HG02884 (cell line): Measurements from ENCODE around the gene CAMK1D.

Experiments used
- ATAC-seq: cut with Tn5 transposase; IDR thresholded peaks from one replicate; pipeline ENCODE4 v1.9.1; 2021; ENCODE audit warnings: mild to moderate bottlenecking, moderate library complexity; ENCODE audit not compliant: unreplicated experiment

CAMK1D gene

GRCh38 chr10:12510984-12511383, 161.6 kb downstream of the CAMK1D start:
- no peak for ATAC-seq

- no peak for ATAC-seq
Observed at GRCh38 chr10:12511651-12512050, 162.3 kb downstream of the CAMK1D start.

GRCh38 chr10:12512332-12513002, 163.1 kb downstream of the CAMK1D start:
- ATAC-seq: no peak

GRCh38 chr10:12513003-12513365, 163.6 kb downstream of the CAMK1D start:
- no peak for ATAC-seq

GRCh38 chr10:12513775-12514673, 164.7 kb downstream of the CAMK1D start:
- ATAC-seq: no peak

- no peak for ATAC-seq
Observed at GRCh38 chr10:12518024-12518423, 168.7 kb downstream of the CAMK1D start.

- no peak for ATAC-seq
Observed at GRCh38 chr10:12521423-12521822, 172.1 kb downstream of the CAMK1D start.

- no peak for ATAC-seq
Observed at GRCh38 chr10:12526311-12526710, 177.0 kb downstream of the CAMK1D start.

GRCh38 chr10:12529976-12530375, 180.6 kb downstream of the CAMK1D start:
- no peak for ATAC-seq

GRCh38 chr10:12531305-12532220, 182.2 kb downstream of the CAMK1D start:
- no peak for ATAC-seq

GRCh38 chr10:12533151-12533550, 183.8 kb downstream of the CAMK1D start:
- no peak for ATAC-seq

GRCh38 chr10:12533723-12534122, 184.4 kb downstream of the CAMK1D start:
- ATAC-seq: no peak

GRCh38 chr10:12534824-12535223, 185.5 kb downstream of the CAMK1D start:
- ATAC-seq: no peak

- ATAC-seq: no peak
Observed at GRCh38 chr10:12535656-12536055, 186.3 kb downstream of the CAMK1D start.

- no peak for ATAC-seq
Observed at GRCh38 chr10:12538491-12538995, 189.2 kb downstream of the CAMK1D start.

- no peak for ATAC-seq
Observed at GRCh38 chr10:12539350-12540164, 190.2 kb downstream of the CAMK1D start.

- ATAC-seq: no peak
Observed at GRCh38 chr10:12540341-12540781, 191.0 kb downstream of the CAMK1D start.

- ATAC-seq: no peak
Observed at GRCh38 chr10:12541446-12542067, 192.2 kb downstream of the CAMK1D start.

GRCh38 chr10:12542133-12542670, 192.9 kb downstream of the CAMK1D start:
- ATAC-seq: no peak
